Esophagus squamous epithelium (tissue), 5 donors: Measurements from ENCODE around the gene SGCG. TPM values are rescaled to one million over a fixed set of nuclear protein-coding genes. Genes with fewer than 3 reads are reported as not detected.
"Not testable (repeated sequence)": the region's sequence is repeated elsewhere in the genome, so short reads cannot be mapped to it uniquely, and the experiment has no call there.

Experiments used
- DNase-seq: peaks from one replicate; lab custom pipeline; 2025; lab: John Stamatoyannopoulos, UW
- H3K27ac ChIP-seq, 4 donors: fragments of 200-600 bp; sonication (generic); one replicate each; pipeline ENCODE4 v1.5.1; 2016 to 2019; ENCODE audit warnings: mild to moderate bottlenecking in 1 of 4
- H3K27me3 ChIP-seq, 4 donors: fragments of 200-600 bp; sonication (generic); 1 replicate in 3 of 4; 2 replicates in 1 of 4; pipeline versions ENCODE4 v1.5.1 to v1.6.0; 2017 to 2021; ENCODE audit warnings: antibody characterized with exemption in 1 of 4
- H3K36me3 ChIP-seq, 3 donors: fragments of 200-600 bp; sonication (generic); one replicate each; pipeline ENCODE4 v1.5.1; 2016 to 2019
- H3K4me1 ChIP-seq, 3 donors: fragments of 200-600 bp; sonication (generic); one replicate each; pipeline ENCODE4 v1.5.1; 2017 to 2019
- H3K4me3 ChIP-seq, 4 donors: fragments of 200-600 bp; sonication (generic); 1 replicate in 3 of 4; 2 replicates in 1 of 4; pipeline ENCODE4 v1.5.1; 2016 to 2019; ENCODE audit warnings: mild to moderate bottlenecking in 2 of 4, moderate library complexity in 1 of 4
- H3K9me3 ChIP-seq, 3 donors: fragments of 200-600 bp; sonication (generic); one replicate each; pipeline ENCODE4 v1.5.1; 2016 to 2019
- POLR2A ChIP-seq, 4 donors: fragments of 450-650 bp; IDR thresholded peaks; one replicate each; pipeline ENCODE4 v1.6.1; 2017; ENCODE audit warnings: antibody characterized with exemption in 4 of 4, mild to moderate bottlenecking in 4 of 4, moderate library complexity in 3 of 4
- whole genome bisulfite sequencing, 2 donors: methylation state at CpG; one replicate each; pipeline ENCODE4 v1.1.5; 2018; 5-methylcytosine and 5-hydroxymethylcytosine counted together
- intact Hi-C: fragments of 100-400 bp; cut with DNase I; formaldehyde crosslinking; loops from one replicate; pipeline ENCODE4 v1.15.0; 2022
- total RNA-seq, 4 donors: library from RNA; depleted of rRNA; stranded (reverse); fragments of >200 nt; gene quantifications; one replicate each; pipeline ENCODE4 v1.1.0, GENCODE V29; 2016
- TF ChIP-seq, protein P1 (sequence below), 6 experiments: fragments of 450-650 bp in 4 of 6; fragments of 200-600 bp in 2 of 6; sonication (generic) in 2 of 6; IDR thresholded peaks; one replicate each; pipeline ENCODE4 v1.5.1; 2016 to 2019; ENCODE audit warnings: antibody characterized with exemption in 6 of 6, mild to moderate bottlenecking in 4 of 6, moderate library complexity in 4 of 6
- donor health status: DM: yes; HTN: yes; CAD: no.

SGCG gene, protein sequence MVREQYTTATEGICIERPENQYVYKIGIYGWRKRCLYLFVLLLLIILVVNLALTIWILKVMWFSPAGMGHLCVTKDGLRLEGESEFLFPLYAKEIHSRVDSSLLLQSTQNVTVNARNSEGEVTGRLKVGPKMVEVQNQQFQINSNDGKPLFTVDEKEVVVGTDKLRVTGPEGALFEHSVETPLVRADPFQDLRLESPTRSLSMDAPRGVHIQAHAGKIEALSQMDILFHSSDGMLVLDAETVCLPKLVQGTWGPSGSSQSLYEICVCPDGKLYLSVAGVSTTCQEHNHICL
- under 1 TPM in 1 of 4 donors, not detected in 3; 0.57 TPM for total RNA-seq

DNA sequence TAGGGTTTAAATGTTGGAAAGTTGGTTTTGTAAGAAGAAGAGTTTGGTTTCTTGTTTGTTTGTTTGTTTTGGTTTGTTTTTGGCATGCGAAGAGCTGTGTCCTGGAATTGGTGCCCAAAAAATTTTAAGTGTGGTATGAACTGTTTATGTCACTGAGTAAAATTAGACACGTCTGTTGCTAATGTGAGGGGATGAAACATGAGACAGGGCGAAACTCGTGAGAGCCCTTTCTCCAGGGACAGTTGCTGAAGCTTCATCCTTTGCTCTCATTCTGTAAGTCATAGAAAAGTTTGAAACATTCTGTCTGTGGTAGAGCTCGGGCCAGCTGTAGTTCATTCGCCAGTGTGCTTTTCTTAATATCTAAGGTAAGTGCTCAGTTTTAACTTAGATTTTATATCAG is at the start of gene SGCG:
Gene SGCG, plus strand, starts transcription at position 269 of the 400 bp plus-strand sequence. CDS start 22,716 bp downstream, outside the sequence.
- TF ChIP-seq, protein P1, sequence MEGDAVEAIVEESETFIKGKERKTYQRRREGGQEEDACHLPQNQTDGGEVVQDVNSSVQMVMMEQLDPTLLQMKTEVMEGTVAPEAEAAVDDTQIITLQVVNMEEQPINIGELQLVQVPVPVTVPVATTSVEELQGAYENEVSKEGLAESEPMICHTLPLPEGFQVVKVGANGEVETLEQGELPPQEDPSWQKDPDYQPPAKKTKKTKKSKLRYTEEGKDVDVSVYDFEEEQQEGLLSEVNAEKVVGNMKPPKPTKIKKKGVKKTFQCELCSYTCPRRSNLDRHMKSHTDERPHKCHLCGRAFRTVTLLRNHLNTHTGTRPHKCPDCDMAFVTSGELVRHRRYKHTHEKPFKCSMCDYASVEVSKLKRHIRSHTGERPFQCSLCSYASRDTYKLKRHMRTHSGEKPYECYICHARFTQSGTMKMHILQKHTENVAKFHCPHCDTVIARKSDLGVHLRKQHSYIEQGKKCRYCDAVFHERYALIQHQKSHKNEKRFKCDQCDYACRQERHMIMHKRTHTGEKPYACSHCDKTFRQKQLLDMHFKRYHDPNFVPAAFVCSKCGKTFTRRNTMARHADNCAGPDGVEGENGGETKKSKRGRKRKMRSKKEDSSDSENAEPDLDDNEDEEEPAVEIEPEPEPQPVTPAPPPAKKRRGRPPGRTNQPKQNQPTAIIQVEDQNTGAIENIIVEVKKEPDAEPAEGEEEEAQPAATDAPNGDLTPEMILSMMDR (IDR thresholded peaks at IDR 0.05) = no peak
- no peak for TF ChIP-seq POLR2A (IDR thresholded peaks at IDR 0.05)
- intact Hi-C loops = no loop called here
- Histone ChIP-seq H3K27me3 (no peaks in the 10 kb centered on the region), H3K36me3 (no peaks in the 10 kb centered on the region), H3K27ac (no peak within 1 kb of the TSS), H3K9me3 (no peaks in the 10 kb centered on the region), H3K4me1 (no peaks in the 10 kb centered on the region), H3K4me3 (no peak within 1 kb of the TSS)
- WGBS, 2 donors = 68 to 69% methylated on average over 6 of the region's 6 CpGs
- DNase-seq = no peak

DNA sequence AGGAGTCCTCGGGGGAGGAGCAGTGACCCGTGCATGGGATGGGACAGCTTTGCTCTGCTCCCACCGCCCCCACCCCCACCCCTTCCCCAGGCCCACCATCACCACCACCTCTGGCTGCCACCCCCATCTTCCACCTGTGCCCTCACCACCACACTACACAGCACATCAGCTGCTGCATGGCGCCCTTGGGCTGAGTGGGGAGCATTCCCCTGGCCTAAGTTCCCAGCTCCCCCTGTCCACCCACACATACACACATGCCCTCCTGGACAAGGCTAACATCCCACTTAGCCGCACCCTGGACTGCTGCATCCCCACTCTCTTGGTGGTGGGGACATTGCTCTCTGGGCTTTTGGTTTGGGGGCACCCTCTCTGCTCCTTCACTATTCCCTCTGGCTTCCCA is 46.2 kb upstream of the SGCG start:
- 74 to 85% methylated on average over 4 to 5 of the region's 5 CpGs for WGBS, 2 donors
- no peaks in the 10 kb centered on the region for H3K36me3 ChIP-seq
- H3K4me1 ChIP-seq = no peaks in the 10 kb centered on the region
- no peaks in the 10 kb centered on the region for H3K9me3 ChIP-seq
- no peak for DNase-seq
- no peak overlapping the region for H3K27ac ChIP-seq
- intact Hi-C loops = no loop called here
- H3K27me3 ChIP-seq = no peaks in the 10 kb centered on the region
- no peak overlapping the region for H3K4me3 ChIP-seq
- TF ChIP-seq, protein P1 (IDR thresholded peaks at IDR 0.05) = no peak
- no peak for TF ChIP-seq POLR2A (IDR thresholded peaks at IDR 0.05)

DNA sequence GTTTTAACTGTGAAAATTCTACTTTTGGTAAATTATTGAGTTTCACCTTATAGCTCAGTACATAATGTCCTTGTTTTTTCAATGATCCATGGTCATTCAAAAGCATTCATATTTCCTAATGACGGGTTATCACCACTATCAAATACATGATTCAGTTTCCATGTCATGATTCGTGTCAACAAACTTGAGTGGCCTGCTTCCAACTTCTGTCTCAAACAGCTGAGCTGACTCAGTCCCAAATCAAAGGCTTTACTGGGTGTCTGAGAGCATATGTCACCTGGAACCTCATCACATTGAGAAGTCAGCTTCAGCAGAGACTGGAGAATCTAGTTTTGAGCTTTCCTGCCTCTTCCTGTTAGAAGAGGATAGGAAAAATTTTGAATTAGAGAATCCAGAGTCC is 40.3 kb upstream of the SGCG start:
- no peak overlapping the region for H3K4me3 ChIP-seq
- no peak overlapping the region for H3K27ac ChIP-seq
- H3K27me3 ChIP-seq = no peaks in the 10 kb centered on the region
- TF ChIP-seq, protein P1 (IDR thresholded peaks at IDR 0.05) = no peak
- TF ChIP-seq POLR2A (IDR thresholded peaks at IDR 0.05) = no peak
- H3K9me3 ChIP-seq = no peaks in the 10 kb centered on the region
- 27 to 35% methylated on average over 2 of the region's 2 CpGs for WGBS, 2 donors
- intact Hi-C loops = no loop called here
- DNase-seq = no peak
- no peaks in the 10 kb centered on the region for H3K4me1 ChIP-seq
- H3K36me3 ChIP-seq = no peaks in the 10 kb centered on the region

DNA sequence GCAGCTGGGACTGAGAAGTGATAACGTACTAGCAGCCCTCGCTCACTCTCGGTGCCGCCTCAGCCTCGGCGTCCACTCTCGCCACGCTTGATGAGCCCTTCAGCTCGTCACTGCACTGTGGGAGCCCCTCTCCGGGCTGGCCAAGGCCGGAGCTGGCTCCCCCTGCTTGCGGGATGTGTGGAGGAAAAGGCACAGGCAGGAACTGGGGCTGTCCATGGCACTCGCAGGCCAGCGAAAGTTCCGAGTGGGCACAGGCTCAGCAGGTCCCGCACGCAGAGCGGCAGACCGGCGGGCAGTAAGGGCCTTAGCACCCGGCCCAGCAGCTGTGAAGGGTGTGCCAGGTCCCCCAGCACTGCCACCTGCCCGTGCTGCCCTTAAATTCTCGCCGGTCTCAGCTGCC is 38.8 kb upstream of the SGCG start:
- H3K27ac ChIP-seq = no peak overlapping the region
- H3K4me1 ChIP-seq = peaks cover 0 to 2% (median 0%) of the 10 kb centered on the region in 3 donors
- intact Hi-C loops = no loop called here
- no peaks in the 10 kb centered on the region for H3K27me3 ChIP-seq
- no peak overlapping the region for H3K4me3 ChIP-seq
- TF ChIP-seq POLR2A (IDR thresholded peaks at IDR 0.05) = no peak
- TF ChIP-seq, protein P1 (IDR thresholded peaks at IDR 0.05) = no peak
- no peak for DNase-seq
- no peaks in the 10 kb centered on the region for H3K36me3 ChIP-seq
- 98 to 99% methylated on average over 8 to 10 of the region's 24 CpGs for WGBS, 2 donors
- no peaks in the 10 kb centered on the region for H3K9me3 ChIP-seq

DNA sequence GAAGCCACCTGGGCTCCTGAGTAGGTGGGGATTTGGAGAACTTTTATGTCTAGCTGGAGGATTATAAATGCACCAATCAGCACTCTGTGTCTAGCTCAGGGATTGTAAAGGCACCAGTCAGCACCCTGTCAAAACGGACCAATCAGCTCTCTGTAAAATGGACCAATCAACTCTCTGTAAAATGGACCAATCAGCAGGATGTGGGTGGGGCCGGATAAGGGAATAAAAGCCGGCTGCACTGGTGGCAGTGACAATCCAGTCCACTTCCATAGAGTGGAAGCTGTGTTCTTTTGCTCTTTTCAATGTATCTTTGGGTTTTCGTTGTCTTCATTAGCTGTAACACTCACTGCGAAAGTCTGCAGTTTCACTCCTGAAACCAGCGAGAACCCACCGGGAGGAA is 38.2 kb upstream of the SGCG start:
- intact Hi-C loops, H3K27ac ChIP-seq, H3K4me3 ChIP-seq, H3K4me1 ChIP-seq, DNase-seq, H3K9me3 ChIP-seq, H3K27me3 ChIP-seq, H3K36me3 ChIP-seq: not testable (repeated sequence)
- 75 to 85% methylated on average over 7 of the region's 7 CpGs for WGBS, 2 donors
